ENCODE results near the gene RRAGD. TPM values are rescaled to one million over a fixed set of nuclear protein-coding genes. Genes with fewer than 3 reads are reported as not detected.

RRAGD gene
- total and polyA plus RNA-seq, 12 donors = 18.1 to 130 (median 115) TPM

GRCh38 chr6:89411145-89412070 is 665 bp downstream of the RRAGD start:
- peak; percentile 19 to 42 for DNase-seq
- Histone ChIP-seq H3K27ac (peak overlapping the region; percentile 79 to 95 (median 90)), H3K9me3 (no peaks in the 10 kb centered on the region), H3K27me3 (peaks cover 0 to 4% (median 0%) of the 10 kb centered on the region in 7 donors), H3K36me3 (no peaks in the 10 kb centered on the region), H3K4me1 (peaks cover 4 to 52% (median 19%) of the 10 kb centered on the region in 9 donors), H3K4me3 (peak overlapping the region; percentile 68 to 95 (median 82))
- 1% methylated on average over 76 to 93 of the region's 93 CpGs for WGBS, 2 donors
- intact Hi-C loops (cut with DNase I) = loop anchor here in 7 of 10 donors (5.0 kb wide), 2 partner anchors 34 to 39 kb away; no protein-coding TSS in a partner anchor
- no peak for TF ChIP-seq CTCF (IDR thresholded peaks at IDR 0.05)
- peak; percentile 32 to 70 (median 50) for ATAC-seq

- no peak for ATAC-seq
- Histone ChIP-seq H3K4me1 (peaks cover 4 to 56% (median 19%) of the 10 kb centered on the region in 9 donors), H3K4me3 (peak overlapping the region; percentile 68 to 95 (median 82)), H3K27ac (peak overlapping the region in 9 of 10 donors; percentile 79 to 95 (median 90)), H3K27me3 (peaks cover 0 to 4% (median 0%) of the 10 kb centered on the region in 7 donors), H3K9me3 (no peaks in the 10 kb centered on the region), H3K36me3 (no peaks in the 10 kb centered on the region)
- DNase-seq = no peak
- 8 to 12% methylated on average over 4 of the region's 4 CpGs for WGBS, 2 donors
- TF ChIP-seq CTCF (IDR thresholded peaks at IDR 0.05) = no peak
- intact Hi-C loops (cut with DNase I) = loop anchor here in 7 of 10 donors (5.0 kb wide), 2 partner anchors 33 to 38 kb away; no protein-coding TSS in a partner anchor
Observed at GRCh38 chr6:89410788-89411144, 1.3 kb downstream of the RRAGD start.

- TF ChIP-seq CTCF (IDR thresholded peaks at IDR 0.05) = no peak
- peaks cover 4 to 57% (median 19%) of the 10 kb centered on the region in 9 donors for H3K4me1 ChIP-seq
- peaks cover 0 to 4% (median 0%) of the 10 kb centered on the region in 7 donors for H3K27me3 ChIP-seq
- ATAC-seq = no peak
- intact Hi-C loops (cut with DNase I) = loop anchor here in 7 of 10 donors (5.0 kb wide), 2 partner anchors 33 to 38 kb away; no protein-coding TSS in a partner anchor
- no peaks in the 10 kb centered on the region for H3K36me3 ChIP-seq
- H3K9me3 ChIP-seq = no peaks in the 10 kb centered on the region
- peak overlapping the region in 9 of 10 donors; percentile 79 to 95 (median 90) for H3K27ac ChIP-seq
- 34 to 53% methylated on average over 10 of the region's 10 CpGs for WGBS, 2 donors
- no peak for DNase-seq
- peak overlapping the region in 9 of 10 donors; percentile 68 to 94 (median 81) for H3K4me3 ChIP-seq
Observed at GRCh38 chr6:89410231-89410761, 1.8 kb downstream of the RRAGD start.

GRCh38 chr6:89409461-89410035 is 2.5 kb downstream of the RRAGD start:
- peak in 1 of 2 donors; percentile 22 for DNase-seq
- H3K4me1 ChIP-seq = peaks cover 4 to 57% (median 19%) of the 10 kb centered on the region in 9 donors
- TF ChIP-seq CTCF (IDR thresholded peaks at IDR 0.05) = no peak
- peak overlapping the region in 9 of 10 donors; percentile 20 to 95 (median 90) for H3K27ac ChIP-seq
- intact Hi-C loops (cut with DNase I) = loop anchor here in 7 of 10 donors (5.0 kb wide), 2 partner anchors 32 to 37 kb away; no protein-coding TSS in a partner anchor
- H3K36me3 ChIP-seq = no peaks in the 10 kb centered on the region
- peak in 2 of 8 donors; percentile 46 to 57 for ATAC-seq
- peaks cover 0 to 4% (median 0%) of the 10 kb centered on the region in 7 donors for H3K27me3 ChIP-seq
- H3K9me3 ChIP-seq = no peaks in the 10 kb centered on the region
- peak overlapping the region in 5 of 10 donors; percentile 78 to 94 (median 86) for H3K4me3 ChIP-seq
- 48 to 60% methylated on average over 7 of the region's 7 CpGs for WGBS, 2 donors
